Activated CD4-positive, alpha-beta T cell treated with anti-CD3 and anti-CD28 coated beads for 48 hours (primary cell): Measurements from ENCODE around the gene ACTN4.

ENCODE experiments used
- DNase-seq: peaks from one replicate; pipeline ENCODE4 v3.0.0-alpha.2; 2020

Gene ACTN4

DNA sequence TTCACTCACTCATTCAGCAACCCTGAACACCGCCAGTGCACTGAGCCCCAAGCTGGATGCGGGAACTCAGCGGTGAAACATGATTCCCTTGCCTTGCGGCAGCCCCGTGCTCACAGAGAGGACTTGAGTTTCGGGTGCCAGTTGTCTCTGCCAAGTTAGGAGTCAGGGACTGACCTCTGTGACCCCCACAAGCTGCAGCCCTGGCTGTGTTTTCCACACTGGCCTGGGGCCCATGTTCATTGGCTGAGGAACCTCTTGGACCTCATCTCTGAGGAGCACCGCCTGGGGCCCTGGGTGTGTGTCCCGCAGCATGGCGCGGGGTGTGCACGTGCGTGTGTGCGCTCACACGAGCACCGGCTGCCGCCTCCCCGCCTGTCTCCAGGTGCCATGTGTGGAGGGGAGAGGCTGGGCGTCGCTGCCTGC is 65.8 kb downstream of the ACTN4 start:
- no peak for DNase-seq

GRCh38 chr19:38713865-38714264 is 66.4 kb downstream of the ACTN4 start:
- DNase-seq: no peak

GRCh38 chr19:38714354-38714778 is 66.9 kb downstream of the ACTN4 start:
- DNase-seq: no peak

DNA sequence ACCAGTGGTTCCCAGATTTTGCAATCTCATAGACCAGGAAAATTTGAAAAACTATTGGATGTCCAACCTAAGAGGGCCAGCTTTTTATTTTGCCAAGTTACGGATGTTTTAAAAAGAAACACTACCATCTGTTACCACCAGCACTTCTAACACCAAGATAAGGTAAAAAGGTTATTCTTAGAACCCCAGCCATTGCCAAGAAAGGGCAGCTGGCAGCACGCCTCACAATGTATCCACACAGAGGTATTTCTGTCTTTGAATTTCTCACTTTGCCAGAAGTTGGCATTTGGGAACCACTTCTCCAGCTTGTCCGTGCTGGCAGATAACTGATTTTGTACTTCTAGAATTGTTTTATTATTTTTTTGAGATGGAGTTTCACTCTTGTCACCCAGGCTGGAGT is 68.1 kb downstream of the ACTN4 start:
- no peak for DNase-seq

GRCh38 chr19:38717051-38717450 is 69.6 kb downstream of the ACTN4 start:
- DNase-seq: no peak

DNA sequence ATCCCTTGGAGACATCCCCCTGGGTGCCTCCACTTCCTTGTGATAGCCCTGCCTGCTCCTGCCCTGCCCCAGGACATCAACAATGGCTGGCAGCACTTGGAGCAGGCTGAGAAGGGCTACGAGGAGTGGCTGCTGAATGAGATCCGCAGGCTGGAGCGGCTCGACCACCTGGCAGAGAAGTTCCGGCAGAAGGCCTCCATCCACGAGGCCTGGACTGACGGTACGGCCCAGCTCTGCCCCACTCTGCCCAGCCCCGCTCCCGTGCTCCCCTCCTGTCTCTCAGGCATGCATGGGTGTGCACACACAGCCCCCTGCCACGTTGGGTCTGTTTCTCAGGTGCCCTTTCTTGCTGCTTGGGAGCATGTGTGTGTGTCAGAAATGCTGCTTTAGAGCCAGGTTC is 70.4 kb downstream of the ACTN4 start:
- no peak for DNase-seq

GRCh38 chr19:38718747-38719543 is 71.5 kb downstream of the ACTN4 start:
- no peak for DNase-seq

- no peak for DNase-seq
These were observed 72.5 kb downstream of the ACTN4 start for GRCh38 chr19:38719761-38720558.

DNA sequence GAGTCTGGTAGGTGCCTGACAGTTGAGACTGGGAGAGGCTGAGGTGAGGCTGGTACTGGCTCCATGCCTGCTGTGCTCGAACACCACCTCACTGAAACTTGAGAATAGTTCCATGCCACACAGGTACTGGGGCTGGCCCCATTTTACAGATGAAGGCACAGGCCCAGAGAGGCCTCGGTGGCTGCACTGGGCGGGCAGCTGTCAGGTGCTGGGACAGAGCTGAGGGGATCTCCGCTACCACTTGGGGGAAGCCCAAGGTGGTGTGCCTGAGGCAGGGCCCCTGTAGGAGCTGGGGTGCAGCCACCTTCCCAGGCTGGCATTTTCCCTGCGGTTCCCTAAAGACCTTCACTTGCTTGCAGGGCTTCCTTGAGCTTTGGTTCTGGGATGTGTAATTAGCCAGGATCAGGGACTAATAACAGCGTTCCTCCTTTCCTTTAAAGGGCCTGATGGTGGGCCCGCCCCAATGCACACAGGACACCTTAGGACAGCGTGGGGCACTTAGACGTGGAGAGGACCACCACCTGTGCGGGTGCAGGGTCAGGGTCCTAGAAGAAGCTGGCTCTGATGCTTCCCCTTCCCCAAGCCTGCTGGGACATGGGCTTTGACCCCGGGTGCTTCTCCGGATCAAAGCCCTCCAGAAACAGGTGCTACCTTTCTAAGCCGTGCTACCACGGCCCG is 73.2 kb downstream of the ACTN4 start:
- DNase-seq: no peak

DNA sequence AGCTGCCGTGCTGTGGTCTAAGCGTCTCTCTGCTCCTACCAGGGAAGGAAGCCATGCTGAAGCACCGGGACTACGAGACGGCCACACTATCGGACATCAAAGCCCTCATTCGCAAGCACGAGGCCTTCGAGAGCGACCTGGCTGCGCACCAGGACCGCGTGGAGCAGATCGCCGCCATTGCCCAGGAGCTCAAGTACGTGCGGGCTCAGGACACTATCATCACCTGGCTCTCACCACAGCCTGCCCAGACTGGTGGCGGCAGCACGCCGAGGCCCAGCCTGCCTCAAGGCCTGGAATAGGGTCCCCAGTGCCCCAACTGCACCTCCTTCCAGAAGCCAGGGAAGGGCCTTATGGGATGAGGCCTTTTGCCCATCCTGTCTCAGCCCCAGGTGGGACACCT is 74.0 kb downstream of the ACTN4 start:
- DNase-seq: no peak

DNA sequence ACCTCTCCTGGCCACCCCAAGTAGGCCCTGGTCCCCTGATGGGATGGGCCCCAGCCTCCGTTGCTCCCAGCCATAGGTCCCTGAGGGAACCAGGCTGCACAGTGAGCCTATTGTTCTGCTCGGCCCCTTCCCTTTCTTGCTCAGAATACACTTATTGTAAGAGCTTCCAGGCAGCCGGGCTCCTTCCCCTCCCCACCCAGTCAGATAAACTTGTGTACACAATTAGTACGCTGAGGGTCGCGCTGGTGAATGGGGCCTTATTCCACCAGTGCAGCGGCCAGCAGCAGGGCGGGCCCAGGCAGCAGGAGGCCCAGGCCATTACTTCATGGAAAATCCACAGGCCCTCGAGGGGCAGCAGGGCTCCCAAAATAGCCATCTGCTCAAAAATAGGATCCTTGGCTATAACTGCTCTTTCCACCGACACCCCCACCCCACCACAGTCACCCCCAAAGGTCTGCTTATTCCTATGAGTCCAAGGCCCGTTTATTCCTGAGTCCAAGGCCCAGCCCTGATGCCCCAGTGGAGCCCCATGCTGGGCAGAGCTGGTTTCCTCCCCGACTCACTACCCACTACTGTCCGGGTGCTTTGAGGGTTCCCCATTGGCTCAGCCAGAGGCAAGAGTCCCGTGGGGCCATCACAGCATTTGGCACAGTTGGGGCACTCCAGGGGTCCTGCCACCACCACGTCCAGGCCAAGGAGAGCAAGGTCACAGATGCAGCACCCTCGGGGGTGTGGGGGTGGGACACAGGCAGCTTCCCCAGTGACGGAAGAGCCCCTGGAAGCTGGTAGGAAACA is 74.7 kb downstream of the ACTN4 start:
- no peak for DNase-seq

DNA sequence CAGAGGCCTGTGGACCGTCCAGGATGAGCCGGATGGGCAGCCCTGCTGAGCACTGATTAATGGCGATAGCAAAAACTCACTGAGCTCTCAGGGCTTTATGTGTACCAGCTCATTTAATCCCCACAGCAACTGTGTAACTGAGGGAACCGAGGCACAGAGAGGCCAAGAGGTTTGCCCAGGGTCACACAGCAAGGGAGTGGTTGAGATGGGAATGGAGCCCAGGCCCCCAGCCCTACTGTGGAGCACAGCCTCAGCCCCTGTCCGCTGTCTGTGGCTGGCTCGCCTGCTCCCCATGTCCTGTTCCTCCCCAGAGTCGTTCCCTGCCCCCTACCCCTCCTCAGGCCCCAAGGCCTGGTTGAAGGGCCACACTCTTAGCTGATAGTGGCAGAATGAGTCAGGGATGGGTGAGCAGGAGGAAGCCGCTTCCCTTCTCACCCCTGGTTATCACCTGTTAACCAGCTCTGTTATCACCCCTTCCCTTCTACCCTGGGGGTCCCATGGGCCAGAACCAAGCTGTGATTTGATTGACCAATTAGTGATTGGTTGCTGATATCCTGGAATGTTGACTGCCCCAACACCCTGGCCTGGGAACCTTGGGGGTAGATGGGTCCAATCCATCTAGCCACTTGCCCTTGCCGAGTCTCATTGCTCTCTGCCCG is 75.6 kb downstream of the ACTN4 start:
- no peak for DNase-seq

- no peak for DNase-seq
These were observed 76.1 kb downstream of the ACTN4 start for GRCh38 chr19:38723606-38723965.

DNA sequence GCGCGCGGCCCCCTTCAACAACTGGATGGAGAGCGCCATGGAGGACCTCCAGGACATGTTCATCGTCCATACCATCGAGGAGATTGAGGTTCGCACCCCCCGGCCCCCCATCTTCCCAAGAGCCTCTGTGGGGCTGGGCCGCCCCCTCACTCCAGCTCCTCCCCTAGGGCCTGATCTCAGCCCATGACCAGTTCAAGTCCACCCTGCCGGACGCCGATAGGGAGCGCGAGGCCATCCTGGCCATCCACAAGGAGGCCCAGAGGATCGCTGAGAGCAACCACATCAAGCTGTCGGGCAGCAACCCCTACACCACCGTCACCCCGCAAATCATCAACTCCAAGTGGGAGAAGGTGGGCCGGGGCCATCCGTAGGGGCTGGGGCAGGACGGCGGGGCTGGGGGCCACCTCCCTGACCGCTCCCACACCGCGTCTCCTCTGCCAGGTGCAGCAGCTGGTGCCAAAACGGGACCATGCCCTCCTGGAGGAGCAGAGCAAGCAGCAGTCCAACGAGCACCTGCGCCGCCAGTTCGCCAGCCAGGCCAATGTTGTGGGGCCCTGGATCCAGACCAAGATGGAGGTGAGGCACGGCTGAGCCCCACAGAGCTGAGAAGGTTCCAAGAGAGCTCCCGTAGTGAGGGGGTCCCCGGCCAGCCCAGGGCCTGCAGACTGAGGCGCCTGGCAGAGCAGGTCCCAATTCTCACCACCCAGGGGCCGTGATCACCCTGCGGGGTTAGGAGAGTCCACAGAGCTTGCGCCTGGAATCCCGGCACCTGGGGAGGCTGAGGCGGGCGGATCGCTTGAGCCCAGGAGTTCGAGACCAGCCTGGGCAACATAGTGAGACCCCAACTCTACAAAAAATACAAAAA is 76.8 kb downstream of the ACTN4 start:
- DNase-seq: no peak

DNA sequence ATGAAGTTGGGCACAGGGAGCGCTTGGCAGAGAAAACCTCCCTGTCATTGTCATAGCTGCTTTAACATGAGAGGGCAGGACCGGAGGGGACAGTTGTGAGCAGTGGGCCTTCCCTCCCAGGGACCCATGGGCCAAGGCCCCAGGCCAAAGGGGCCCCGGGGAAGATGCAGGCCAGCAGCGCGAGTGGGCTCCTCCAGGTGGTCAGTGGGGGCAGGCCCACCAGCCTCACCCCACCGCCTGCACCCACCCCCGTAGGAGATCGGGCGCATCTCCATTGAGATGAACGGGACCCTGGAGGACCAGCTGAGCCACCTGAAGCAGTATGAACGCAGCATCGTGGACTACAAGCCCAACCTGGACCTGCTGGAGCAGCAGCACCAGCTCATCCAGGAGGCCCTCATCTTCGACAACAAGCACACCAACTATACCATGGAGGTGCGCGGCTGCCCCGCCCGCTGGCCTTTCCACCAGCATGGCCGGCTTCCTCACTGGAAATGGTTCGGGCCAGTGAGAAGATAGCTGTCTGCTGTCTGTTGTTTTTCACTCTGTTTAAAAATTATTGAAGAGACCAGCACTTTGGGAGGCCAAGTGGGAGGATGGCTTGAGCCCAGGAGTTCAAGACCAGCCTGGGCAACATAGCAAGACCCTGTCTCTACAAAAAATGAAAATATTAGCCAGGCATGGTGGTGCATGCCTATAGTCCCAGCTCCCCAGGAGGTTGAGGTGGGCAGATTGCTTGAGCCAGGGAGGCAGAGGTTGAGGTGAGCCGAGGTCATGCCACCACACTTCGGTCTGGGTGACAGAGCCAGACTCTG is 78.2 kb downstream of the ACTN4 start:
- no peak for DNase-seq

DNA sequence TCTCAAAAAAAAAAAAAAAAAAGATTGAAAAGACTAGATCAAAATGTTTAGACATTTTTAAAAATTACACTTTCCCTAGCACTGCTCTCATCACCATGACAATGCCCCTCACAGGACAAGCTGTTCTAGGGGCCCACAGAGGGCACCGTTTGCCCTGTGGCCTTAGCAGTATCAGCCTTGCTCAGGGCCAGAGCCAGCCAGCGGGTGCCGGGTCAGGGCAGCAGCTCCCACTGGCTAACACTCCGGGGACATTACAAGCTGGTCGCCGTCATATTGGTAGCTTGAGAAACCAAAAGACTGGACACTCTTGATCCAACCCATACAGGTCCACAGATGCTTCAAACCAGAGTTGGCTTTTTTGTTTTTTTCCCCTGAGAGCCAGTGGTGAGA is 78.8 kb downstream of the ACTN4 start:
- DNase-seq: no peak

- peak; percentile 11 for DNase-seq
These were observed 79.4 kb downstream of the ACTN4 start for GRCh38 chr19:38726761-38727301.

DNA sequence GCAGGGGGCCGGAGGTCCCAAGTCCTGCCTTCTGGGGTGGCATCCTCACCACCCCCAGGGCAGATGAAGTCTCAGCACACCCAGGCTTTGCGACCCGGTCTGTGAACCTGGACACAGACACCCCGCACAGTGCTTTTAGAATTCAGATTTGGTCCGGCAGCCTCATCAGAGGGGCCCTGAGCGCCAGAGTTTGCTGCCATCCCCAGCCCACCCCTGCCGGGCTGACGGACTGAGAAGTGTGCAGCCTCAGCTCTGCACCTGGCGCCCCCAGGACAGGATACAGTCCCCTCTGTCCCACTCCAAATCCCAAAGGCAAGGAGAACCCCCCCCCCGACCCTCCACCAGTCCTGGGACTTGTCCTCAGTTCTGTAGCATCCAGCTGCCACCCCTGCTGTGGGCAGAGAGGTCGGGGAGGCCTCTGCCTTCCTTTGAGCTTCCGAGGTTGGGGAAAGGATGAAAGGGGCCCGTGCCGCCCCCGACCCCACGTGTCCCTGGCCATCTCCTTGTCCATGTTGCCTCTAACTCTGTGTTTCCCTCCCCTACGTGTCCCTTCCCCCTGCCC is 79.9 kb downstream of the ACTN4 start:
- no peak for DNase-seq

DNA sequence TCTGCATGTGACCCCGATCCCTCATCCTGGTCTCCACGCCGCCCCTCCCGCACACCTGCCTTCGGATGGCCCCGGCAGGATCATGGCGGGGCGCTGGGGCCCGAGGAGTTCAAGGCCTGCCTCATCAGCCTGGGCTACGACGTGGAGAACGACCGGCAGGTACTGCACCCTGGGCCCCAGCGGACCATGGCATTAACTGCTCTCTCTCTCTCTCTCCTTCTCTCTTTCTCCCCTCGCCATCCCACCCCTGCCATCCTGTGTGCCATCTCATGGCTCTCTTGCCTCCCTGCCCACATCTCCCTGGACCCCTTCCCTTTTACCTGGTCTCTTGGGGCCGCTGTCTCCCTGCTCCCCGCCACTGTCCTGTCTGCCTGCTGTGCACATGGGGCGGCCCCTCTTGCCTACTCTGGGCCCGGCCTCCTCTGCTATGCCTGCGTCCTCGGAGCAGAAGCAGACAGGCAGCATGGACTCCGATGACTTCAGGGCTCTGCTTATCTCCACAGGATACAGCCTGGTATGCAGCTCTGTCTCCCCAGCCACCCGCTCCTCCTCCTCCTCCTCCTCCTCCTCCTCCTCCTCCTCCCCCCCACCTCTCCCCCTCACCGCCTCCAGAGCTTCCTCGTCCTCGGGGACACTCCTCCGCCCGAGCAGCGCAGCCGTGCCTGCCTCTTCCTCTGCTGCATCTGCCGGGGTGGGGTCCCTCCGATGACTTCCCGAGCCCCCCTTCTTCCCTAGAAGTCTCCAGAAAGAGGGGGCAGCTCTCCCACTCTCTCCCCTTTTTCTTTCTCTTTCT is 80.6 kb downstream of the ACTN4 start:
- DNase-seq: no peak
